Heart right ventricle (tissue), 16 donors: ENCODE results near the gene GPSM3. TPM values are rescaled to one million over a fixed set of nuclear protein-coding genes. Genes with fewer than 3 reads are reported as not detected.

Source experiments
- ATAC-seq, 8 donors: fragments of 200-7000 bp; cut with Tn5 transposase; one replicate each; pipeline ENCODE4 v1.9.1; 2020; ENCODE audit warnings: mild to moderate bottlenecking in 8 of 8, moderate library complexity in 8 of 8, moderate number of reproducible peaks in 1 of 8
- DNase-seq, 2 donors: peaks; one replicate each; pipeline ENCODE4 v3.0.0-alpha.2; 2020
- H3K27ac ChIP-seq, 10 donors: fragments of 200-600 bp; sonication (generic) in 2 of 10; one replicate each; pipeline versions ENCODE4 v1.5.0 to v1.8.0; 2020 to 2022; ENCODE audit warnings: mild to moderate bottlenecking in 3 of 10
- H3K27me3 ChIP-seq, 7 donors: fragments of 200-600 bp; one replicate each; pipeline ENCODE4 v1.8.0; 2021 to 2022; ENCODE audit warnings: mild to moderate bottlenecking in 2 of 7
- H3K36me3 ChIP-seq, 9 donors: fragments of 200-600 bp; sonication (generic) in 1 of 9; one replicate each; pipeline versions ENCODE4 v1.5.0 to v1.8.0; 2020 to 2022; ENCODE audit warnings: mild to moderate bottlenecking in 2 of 9
- H3K4me1 ChIP-seq, 9 donors: fragments of 200-600 bp; sonication (generic) in 1 of 9; one replicate each; pipeline versions ENCODE4 v1.5.0 to v1.8.0; 2020 to 2022; ENCODE audit warnings: mild to moderate bottlenecking in 4 of 9
- H3K4me3 ChIP-seq, 10 donors: fragments of 200-600 bp; sonication (generic) in 2 of 10; one replicate each; pipeline versions ENCODE4 v1.5.0 to v1.8.0; 2020 to 2022; ENCODE audit warnings: mild to moderate bottlenecking in 7 of 10, moderate library complexity in 2 of 10
- H3K9me3 ChIP-seq, 11 donors: fragments of 200-600 bp in 10 of 11; sonication (generic) in 2 of 11; one replicate each; pipeline versions ENCODE4 v1.5.0 to v1.8.0; 2013 to 2022; ENCODE audit warnings: mild to moderate bottlenecking in 2 of 11, control low read depth in 1 of 11, moderate library complexity in 1 of 11
- WGBS, 2 donors: extraction: QIAGEN DNeasy Blood & Tissue Kit; methylation state at CpG; one replicate each; pipeline ENCODE4 v1.1.7; 2013; ENCODE audit warnings: inconsistent platforms in 1 of 2; 5-methylcytosine and 5-hydroxymethylcytosine counted together
- intact Hi-C, 10 donors: fragments of 100-400 bp; cut with DNase I; formaldehyde crosslinking; loops; one replicate each; pipeline versions ENCODE4 v1.11.1 to v1.14.2; 2022
- polyA plus RNA-seq, 2 donors: library from polyadenylated mRNA; stranded (reverse); fragments of 200-250 nt; gene quantifications; one replicate each; pipeline ENCODE4 v1.2.3, GENCODE V29; 2013
- total RNA-seq, 10 donors: library from RNA; stranded (reverse); fragmentation: NEBNext Ultra II Directional in 3 of 10; extraction: Animal tissue kit (Norgen Biotek cat#: 25700) in 3 of 10; gene quantifications; one replicate each; pipeline versions ENCODE4 v1.2.1 to v1.2.4, GENCODE V29; 2021 to 2023
- TF ChIP-seq, protein P1 (sequence below), 9 donors: fragments of 200-600 bp; sonication (generic) in 2 of 9; IDR thresholded peaks; one replicate each; pipeline versions ENCODE4 v1.5.0 to v1.8.0; 2021 to 2022; ENCODE audit warnings: antibody characterized with exemption in 9 of 9, mild to moderate bottlenecking in 5 of 9, moderate library complexity in 1 of 9
- donor health status: Arrhythmogenic right ventricular cardiomyopathy.
- donor health status: ischemic (EF 13 %, LVEDD 7.1; RV severe dilation, severe dysfunction).
- donor health status: healthy with polysubstance abuse.
- donor health status: DM: no; HTN: yes; CAD: no.
- donor health status: DM: no; HTN: no; CAD: no.
- donor health status: ischemic (EF 25% LVEDD 6.9; RV normal size, moderate dysfunction).
- donor health status: ischemic (EF 25% LVEDD 5.7; RV mildly dilated, moderate dysfunction).
- donor health status: healthy.
- donor health status: DM: yes; HTN: yes; CAD: no.
- donor health status: Ischemic cardiomyopathy.
- donor health status: ischemic (EF 35%, LVEDD 5.7; RV mildly dilated, moderate dysfunction).
- donor health status: nonischemic (EF 11% LVEDD 7.7; RV severe dilation, severe dysfunction).
- donor health status: DM: yes; HTN: yes; CAD: no.
- donor health status: PGD.
- donor health status: ischemic (EF 29% LVEDD 5.4; RV normal size, mild dysfunction).
- donor health status: nonischemic (EF 23%, LVEDD 6.1; RV moderate dilation, normal function).

The GPSM3 gene
- total and polyA plus RNA-seq, 12 donors, result 2.4 to 28.0 (median 4.6) TPM

DNA sequence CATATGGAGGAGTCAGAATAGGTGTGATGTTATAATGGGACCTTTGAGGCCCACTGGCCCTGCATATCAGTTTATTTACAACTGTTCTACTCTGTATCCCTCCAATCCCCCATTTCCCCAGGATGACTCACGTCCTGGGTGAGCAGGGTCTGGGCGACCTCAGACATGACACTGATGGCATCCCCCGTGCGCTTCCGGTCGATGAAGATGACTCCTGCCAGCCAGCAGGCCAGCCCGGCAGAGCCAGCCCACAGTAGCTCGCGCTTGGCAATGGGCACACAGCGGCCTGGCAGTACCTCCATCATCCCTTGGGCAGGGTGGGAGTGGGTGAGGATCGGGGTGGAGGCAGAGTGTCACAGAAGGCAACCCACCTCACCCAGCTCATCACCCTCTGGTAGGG, 22.1 kb downstream of the GPSM3 start:
- no peaks in the 10 kb centered on the region for H3K9me3 ChIP-seq
- TF ChIP-seq, protein P1, sequence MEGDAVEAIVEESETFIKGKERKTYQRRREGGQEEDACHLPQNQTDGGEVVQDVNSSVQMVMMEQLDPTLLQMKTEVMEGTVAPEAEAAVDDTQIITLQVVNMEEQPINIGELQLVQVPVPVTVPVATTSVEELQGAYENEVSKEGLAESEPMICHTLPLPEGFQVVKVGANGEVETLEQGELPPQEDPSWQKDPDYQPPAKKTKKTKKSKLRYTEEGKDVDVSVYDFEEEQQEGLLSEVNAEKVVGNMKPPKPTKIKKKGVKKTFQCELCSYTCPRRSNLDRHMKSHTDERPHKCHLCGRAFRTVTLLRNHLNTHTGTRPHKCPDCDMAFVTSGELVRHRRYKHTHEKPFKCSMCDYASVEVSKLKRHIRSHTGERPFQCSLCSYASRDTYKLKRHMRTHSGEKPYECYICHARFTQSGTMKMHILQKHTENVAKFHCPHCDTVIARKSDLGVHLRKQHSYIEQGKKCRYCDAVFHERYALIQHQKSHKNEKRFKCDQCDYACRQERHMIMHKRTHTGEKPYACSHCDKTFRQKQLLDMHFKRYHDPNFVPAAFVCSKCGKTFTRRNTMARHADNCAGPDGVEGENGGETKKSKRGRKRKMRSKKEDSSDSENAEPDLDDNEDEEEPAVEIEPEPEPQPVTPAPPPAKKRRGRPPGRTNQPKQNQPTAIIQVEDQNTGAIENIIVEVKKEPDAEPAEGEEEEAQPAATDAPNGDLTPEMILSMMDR (IDR thresholded peaks at IDR 0.05), result no peak
- intact Hi-C loops, result loop anchor here in 4 of 10 donors (10.0 kb wide), 2 partner anchors 45 to 1035 kb away; partner anchors contain the start of genes ATF6B (in 3 of the 4), HSD17B8 (in 1 of the 4), RING1 (in 1 of the 4) and RXRB (in 1 of the 4)
- 91% methylated on average over 11 of the region's 11 CpGs for WGBS, 2 donors
- ATAC-seq (no peak), DNase-seq (no peak)
- H3K27ac ChIP-seq, result peak overlapping the region in 1 of 10 donors; percentile 31
- peaks cover 0 to 60% (median 17%) of the 10 kb centered on the region in 9 donors for H3K36me3 ChIP-seq
- no peaks in the 10 kb centered on the region for H3K27me3 ChIP-seq
- H3K4me3 ChIP-seq, result no peak overlapping the region
- H3K4me1 ChIP-seq, result peaks cover 0 to 25% (median 10%) of the 10 kb centered on the region in 9 donors

DNA sequence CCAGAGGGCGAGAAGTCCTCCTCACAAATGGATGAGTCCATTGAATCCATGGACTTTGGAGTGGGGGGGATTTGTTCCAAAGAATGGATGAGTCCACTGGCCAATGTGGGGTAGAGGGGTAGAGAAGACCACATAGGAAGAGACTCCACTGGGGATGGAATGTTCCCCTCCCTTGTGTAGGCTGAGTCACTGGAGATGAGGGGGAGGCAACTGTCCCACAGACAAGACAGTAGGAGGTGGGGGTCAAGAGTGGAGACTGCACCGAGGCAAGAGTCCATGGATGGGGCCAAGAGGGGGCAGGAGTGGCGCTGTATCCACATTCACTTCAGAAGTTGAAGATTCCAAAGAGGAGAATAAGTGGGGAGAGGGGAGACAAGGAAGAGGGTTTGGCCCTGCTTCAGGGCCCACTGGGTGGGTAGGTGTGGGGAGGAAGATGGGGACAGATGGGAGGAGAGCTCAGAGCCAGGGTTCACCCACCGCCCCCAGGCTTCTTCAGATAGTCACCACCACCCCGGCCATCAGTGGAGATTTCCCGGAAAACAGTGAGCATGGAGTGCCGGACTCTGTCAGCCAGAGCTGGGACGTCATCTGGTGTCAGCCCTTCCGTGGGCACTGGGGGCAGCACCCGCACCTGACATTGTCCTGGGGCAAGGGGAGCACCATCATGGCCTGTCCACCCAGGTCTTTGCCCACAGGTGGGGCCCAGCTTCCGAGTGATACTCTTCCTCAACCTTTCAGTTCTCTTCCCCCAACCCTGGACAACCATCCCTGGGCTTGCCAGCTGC, 23.4 kb downstream of the GPSM3 start:
- Histone ChIP-seq H3K36me3 (peaks cover 0 to 68% (median 17%) of the 10 kb centered on the region in 9 donors), H3K27me3 (no peaks in the 10 kb centered on the region), H3K9me3 (no peaks in the 10 kb centered on the region), H3K4me3 (no peak overlapping the region), H3K27ac (peak overlapping the region in 3 of 10 donors; percentile 19 to 64 (median 40)), H3K4me1 (peaks cover 0 to 12% (median 0%) of the 10 kb centered on the region in 9 donors)
- no peak for DNase-seq
- TF ChIP-seq, protein P1 (IDR thresholded peaks at IDR 0.05), result no peak
- intact Hi-C loops, result no loop called here
- ATAC-seq, result peak in 2 of 8 donors; percentile 8 to 15
- 74 to 75% methylated on average over 11 of the region's 11 CpGs for WGBS, 2 donors

DNA sequence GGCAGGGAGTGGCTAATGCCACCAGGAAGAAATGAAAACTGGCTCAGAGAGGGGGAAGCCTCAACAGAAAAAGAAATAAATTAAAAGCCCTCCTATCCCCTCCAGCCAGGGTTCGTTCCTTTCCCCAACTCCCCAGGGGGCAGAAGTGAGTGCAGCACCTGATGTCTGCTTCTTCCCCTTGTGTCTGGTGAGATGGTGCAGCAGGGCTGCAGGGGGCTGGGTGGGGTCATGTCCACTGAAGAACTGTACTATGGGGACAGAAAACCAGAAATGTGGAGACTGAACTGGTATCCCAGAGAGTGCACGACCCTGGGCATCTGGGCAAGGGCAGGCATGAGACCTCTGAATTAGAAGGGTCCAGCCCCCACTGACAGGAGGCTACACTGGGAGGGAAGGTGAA, 24.1 kb downstream of the GPSM3 start:
- Histone ChIP-seq H3K4me3 (no peak overlapping the region), H3K4me1 (peaks cover 0 to 7% (median 0%) of the 10 kb centered on the region in 9 donors), H3K27ac (peak overlapping the region in 5 of 10 donors; percentile 13 to 64 (median 23)), H3K27me3 (no peaks in the 10 kb centered on the region), H3K36me3 (peaks cover 0 to 75% (median 17%) of the 10 kb centered on the region in 9 donors), H3K9me3 (no peaks in the 10 kb centered on the region)
- intact Hi-C loops, result no loop called here
- WGBS, 2 donors, result 74 to 75% methylated on average over 2 of the region's 2 CpGs
- DNase-seq (no peak), ATAC-seq (no peak)
- TF ChIP-seq, protein P1 (IDR thresholded peaks at IDR 0.05), result no peak

DNA sequence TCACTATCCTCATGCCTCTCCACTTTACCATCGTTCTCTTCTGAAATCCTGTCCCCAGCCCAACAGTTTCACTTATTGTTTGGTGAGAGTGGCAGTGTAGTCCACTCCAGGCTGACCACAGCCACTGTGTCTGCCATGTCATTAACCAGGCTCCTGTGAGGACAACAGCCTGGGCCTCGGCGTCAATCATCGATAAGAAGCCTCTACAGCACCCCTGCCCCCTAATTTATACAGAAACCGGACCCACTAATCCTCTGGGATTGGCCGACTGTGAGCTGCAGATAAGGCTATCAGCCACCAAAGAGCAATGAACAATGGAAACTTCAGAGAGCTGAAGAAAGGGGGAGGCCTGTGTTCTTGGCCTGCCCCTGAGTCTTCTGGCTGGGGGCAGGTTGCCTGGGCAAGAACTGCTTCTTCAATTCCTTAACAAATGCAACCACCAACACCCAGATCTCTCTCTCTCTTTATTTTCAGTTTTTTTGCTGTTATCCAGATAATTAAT, 24.6 kb downstream of the GPSM3 start:
- intact Hi-C loops, result no loop called here
- H3K27ac ChIP-seq, result peak overlapping the region in 5 of 10 donors; percentile 7 to 64 (median 23)
- WGBS, 2 donors, result 36 to 48% methylated on average over 6 of the region's 6 CpGs
- H3K9me3 ChIP-seq, result no peaks in the 10 kb centered on the region
- TF ChIP-seq, protein P1 (IDR thresholded peaks at IDR 0.05), result no peak
- H3K4me1 ChIP-seq, result peaks cover 0 to 9% (median 0%) of the 10 kb centered on the region in 9 donors
- H3K4me3 ChIP-seq, result no peak overlapping the region
- H3K36me3 ChIP-seq, result peaks cover 0 to 80% (median 23%) of the 10 kb centered on the region in 9 donors
- ATAC-seq (no peak), DNase-seq (no peak)
- H3K27me3 ChIP-seq, result no peaks in the 10 kb centered on the region
